Uterine smooth muscle cell (primary cell): ENCODE measurements around the gene FGF11. TPM values are rescaled to one million over a fixed set of nuclear protein-coding genes. Genes with fewer than 3 reads are reported as not detected.

Experiments
- total RNA-seq: library from RNA; depleted of rRNA; stranded (reverse); fragments of >200 nt; gene quantifications from 2 replicates; pipeline ENCODE4 v1.2.3, GENCODE V29; 2014

FGF11 gene
- total RNA-seq: 0.77 and 1.7 TPM in 2 replicates

DNA sequence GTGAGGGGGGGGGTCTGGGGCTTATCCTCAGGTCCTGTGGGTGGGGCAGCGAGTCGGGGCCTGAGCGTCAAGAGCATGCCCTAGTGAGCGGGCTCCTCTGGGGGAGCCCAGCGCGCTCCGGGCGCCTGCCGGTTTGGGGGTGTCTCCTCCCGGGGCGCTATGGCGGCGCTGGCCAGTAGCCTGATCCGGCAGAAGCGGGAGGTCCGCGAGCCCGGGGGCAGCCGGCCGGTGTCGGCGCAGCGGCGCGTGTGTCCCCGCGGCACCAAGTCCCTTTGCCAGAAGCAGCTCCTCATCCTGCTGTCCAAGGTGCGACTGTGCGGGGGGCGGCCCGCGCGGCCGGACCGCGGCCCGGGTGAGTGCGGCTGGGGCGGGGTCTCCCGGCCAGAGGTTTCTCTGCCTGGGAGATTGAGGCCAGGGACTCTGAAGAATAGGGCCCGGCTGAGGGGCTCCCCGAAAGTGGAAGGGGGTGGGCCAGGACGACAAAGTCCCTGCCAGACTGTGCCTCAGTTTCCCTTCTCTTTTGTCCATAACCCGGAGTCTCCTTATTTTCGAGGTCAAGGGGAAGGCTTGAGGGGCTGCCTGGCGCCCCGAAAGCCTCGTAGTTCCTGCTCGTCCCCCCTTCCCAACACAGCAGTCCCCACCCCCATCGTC, at the start of gene FGF11:
FGF11 (plus strand) TSS at position 51 of the 651 bp plus-strand sequence; CDS start at position 160, 109 bp downstream.

DNA sequence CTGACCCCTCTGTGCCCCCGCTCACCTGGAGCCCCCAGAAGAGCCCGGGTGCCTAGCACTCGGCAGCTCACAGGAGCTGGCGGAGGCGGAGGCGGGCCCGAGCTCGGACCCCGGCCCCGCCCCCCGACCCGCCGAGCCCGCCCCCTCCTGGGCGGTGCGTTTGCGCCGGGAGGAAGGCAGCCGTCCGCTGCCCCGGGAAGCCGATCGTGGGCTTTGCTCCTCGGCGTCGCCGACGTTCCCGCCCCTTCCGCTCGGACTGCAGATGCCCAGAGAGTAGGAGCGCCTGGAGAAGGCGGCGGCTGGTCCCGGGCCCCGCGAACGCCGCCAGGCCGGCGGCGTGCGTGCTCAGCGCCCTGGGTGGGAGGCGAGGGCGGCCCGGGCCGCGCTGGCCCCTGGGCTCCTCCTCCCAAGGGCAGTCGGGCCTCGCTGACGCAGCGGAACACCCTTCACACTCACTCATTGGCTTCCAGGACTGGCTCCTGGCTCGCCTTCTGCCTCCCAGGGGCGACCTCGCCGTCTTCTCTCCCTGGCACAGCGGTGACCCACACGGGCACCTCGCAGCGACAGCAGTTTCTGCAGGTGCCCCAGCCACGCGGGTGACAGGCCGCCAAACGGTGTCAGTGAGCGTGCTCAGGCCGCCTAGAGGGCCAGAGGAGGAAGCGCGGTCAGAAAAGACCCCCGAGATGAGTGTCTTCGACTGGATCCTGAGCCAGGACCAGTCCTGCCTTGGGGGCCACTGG, 44.7 kb upstream of the FGF11 start, which contains the start of gene PLSCR3:
PLSCR3 (minus strand) TSS at position 74 of the 740 bp plus-strand sequence. CDS start 415 bp downstream, outside the sequence.

DNA sequence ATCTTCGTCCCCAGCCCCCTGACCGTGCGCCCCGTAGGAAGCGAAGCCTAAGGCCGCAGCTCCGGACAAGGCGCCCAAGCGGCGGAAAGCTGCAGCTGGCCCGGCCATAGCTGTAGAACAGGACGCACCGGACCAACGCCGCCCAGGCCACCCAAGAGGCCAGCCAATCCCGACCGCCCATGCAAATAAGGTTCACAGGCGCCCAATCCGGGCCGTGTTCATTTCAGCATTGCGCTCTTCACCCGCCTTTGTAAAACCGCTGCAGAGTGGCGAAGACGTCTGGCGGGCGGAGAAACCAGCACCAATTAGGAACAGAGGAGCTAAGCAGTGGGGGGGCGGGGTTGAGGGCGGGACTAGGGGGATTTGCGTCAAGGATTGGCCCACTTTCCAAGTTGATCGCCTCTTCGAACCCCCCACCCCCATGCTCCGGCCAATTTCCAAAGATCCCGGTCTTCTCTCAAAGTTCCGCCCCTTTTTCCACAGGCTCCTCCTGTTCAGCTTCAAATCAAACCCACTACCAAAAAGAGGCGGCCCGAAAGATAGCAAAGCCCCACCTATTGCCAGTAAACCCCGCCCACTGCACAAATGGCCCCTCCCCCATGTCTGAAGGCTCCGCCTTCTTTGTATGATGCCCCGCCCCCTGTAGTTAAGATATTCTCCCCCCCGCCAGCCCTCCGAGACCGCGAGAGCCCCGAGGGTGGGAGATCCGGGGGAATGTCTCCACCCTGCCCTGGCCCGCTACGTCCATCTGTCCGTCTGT, 35.2 kb upstream of the FGF11 start, which contains the start of gene TMEM256:
TMEM256 (minus strand) TSS at position 121 of the 760 bp plus-strand sequence; CDS start at position 108, 13 bp downstream.

DNA sequence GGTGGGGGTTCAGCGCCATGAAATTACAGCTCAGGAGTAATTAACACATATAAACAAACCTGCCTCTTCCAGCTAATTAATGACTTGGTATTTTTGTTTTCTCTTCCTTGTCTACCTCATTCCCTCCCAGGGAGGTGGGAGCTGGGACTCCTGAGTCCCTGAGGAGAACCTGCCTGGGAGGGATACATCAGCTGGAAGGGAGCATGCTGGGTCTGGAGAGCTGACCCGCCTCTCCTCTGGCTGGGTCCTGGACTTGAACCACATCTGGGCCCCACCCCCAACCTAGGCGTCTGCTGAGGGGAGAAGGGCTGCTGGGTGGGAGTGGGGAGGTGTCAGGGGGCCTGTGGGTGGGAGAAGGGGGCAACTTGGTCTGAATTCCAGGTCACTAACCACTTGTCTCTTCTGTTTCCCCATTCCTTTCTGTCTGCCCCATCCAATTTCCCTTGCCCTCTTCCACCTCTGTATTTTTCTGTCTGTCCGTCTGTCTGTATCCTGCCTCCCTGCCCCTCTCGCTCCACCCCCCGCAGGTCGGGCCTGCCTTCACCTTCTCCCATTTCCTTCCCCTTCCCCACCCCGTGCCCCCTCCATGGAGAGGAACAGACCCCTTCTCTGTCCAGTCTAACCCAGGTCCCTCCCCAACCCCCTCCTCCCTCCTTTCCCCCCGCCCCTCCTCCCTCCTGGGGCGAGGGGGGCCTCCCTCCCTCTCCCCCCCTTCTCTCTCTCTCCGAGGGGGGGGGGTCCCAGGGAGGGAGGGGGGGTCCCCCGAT, 31.6 kb upstream of the FGF11 start, which contains the start of gene NLGN2:
NLGN2 (plus strand) TSS at position 361 of the 767 bp plus-strand sequence. CDS start 411 bp downstream, outside the sequence.

DNA sequence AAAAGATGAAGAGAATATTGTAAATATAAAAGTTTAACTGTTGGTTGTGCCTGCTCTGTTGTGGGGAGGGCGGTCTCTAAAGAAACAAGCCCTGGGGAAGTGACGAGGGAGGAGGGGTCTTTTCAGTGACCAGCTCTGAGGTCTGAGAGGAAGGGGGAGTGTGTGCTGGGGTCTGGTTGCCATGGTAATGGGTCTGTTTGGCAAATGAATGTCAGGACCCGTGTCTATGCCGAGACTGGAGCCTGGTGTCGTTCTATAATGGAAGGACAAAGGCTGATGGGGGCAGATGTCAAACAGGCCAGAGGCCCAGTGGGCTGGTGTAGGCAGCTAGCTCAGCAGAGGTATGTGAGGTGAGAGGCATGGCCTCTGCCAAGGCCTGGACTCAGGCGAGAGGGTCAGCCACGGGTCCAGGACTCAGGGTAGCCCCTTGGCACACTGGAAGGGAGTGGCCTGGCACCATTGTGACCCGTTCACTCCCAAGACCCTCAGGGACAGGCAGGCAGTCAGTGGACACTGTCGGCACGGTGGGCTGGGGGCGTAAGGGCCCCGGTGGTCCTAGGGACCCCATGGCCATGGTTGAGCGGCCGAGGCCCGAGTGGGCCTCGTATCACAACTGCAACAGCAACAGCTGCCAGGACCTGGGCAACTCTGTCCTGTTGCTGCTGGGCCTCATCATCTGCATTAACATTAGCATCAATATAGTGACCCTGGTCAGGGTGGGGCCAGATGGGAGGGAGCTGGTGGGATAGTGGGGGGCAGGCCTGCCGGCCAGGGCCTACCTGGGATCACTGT, 19.3 kb upstream of the FGF11 start, which contains the start of gene SPEM1:
SPEM1 (plus strand) TSS at position 506 of the 792 bp plus-strand sequence; CDS start at position 567, 61 bp downstream.

DNA sequence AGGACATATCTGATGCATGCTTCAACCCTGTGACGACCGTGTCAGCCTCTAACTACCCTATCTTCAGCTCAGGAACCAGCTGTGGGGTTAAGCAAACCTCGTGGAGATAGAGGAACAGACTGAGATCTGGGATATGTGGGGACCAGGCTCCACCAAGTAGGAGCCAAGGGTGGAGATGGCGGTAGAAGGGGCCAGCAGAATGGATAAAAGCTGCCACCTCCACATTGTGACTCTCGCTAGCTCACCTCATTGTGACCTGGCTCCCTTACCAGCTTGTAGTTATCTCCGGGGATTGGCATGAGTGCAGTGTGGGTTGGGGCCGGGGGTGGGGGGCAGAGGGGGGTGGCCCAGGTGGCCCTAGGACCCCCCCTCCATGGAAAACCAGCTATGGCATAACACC, 14.0 kb upstream of the FGF11 start, which contains the start of gene SPEM2:
SPEM2 (plus strand) TSS at position 301 of the 400 bp plus-strand sequence; CDS start at position 374, 73 bp downstream.

DNA sequence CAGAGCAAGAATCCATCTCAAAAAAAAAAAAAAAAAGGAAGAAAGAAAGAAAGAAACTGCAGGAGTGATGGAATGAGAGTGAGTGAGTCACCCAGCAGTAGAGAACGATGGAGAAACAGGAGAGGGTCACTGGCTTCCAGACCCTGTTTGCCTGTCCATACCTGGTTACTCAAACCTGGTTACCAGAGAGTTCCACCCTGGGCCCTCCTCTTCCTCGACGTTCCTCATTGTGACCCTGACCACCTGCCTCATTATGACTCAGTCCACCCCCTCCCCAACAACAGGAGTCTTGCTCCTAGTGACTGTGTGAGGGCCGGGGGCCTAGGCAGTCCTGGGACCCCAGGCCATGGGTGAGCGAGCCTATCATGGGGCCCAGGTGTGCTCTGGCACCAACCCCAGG, 10.8 kb upstream of the FGF11 start, which contains the start of gene SPEM3:
SPEM3 (plus strand) TSS at position 301 of the 400 bp plus-strand sequence; CDS start at position 347, 46 bp downstream.

DNA sequence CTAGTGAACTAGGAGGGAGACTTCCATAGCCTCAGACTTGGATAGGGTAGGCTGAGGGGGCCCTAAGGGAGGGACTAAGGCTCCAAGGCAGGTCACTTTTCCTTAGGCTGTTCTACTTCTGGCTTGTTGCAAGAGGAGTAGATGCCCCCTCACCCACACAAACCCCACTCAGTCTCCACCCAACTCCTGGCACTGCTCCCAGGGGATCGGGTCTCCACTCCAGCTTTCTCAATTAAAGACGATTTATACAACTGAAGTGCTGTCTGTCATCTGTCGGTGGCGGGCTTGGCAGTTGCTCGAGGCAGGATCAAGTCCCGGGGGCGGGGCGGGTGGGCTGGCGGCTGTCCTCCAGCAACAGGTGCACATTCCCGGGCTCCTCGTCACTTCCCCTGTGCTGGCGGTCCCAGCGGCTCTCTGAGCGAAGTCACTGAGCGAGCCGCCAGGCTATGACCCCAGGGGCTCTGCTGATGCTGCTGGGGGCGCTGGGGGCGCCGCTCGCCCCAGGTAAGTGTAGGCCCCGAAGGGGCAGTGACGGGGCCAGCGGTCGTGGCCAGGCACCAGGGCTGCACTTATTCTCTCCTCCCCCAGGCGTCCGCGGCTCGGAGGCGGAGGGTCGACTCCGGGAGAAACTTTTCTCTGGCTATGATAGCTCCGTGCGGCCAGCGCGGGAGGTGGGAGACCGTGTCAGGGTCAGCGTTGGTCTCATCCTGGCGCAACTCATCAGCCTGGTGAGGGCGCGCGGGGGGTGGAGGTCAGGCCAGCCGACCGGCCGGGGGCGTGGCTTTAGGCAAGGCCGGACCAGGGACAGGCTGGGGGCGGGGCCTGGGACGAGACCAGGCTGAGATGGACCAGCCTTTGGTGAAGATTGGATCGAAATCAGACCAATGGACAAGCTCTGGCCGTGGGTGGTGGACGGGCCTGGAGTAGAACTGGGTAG, 5.6 kb downstream of the FGF11 start, which contains the start of gene CHRNB1:
CHRNB1 (plus strand) TSS at position 380 of the 937 bp plus-strand sequence; CDS start at position 447, 67 bp downstream.

DNA sequence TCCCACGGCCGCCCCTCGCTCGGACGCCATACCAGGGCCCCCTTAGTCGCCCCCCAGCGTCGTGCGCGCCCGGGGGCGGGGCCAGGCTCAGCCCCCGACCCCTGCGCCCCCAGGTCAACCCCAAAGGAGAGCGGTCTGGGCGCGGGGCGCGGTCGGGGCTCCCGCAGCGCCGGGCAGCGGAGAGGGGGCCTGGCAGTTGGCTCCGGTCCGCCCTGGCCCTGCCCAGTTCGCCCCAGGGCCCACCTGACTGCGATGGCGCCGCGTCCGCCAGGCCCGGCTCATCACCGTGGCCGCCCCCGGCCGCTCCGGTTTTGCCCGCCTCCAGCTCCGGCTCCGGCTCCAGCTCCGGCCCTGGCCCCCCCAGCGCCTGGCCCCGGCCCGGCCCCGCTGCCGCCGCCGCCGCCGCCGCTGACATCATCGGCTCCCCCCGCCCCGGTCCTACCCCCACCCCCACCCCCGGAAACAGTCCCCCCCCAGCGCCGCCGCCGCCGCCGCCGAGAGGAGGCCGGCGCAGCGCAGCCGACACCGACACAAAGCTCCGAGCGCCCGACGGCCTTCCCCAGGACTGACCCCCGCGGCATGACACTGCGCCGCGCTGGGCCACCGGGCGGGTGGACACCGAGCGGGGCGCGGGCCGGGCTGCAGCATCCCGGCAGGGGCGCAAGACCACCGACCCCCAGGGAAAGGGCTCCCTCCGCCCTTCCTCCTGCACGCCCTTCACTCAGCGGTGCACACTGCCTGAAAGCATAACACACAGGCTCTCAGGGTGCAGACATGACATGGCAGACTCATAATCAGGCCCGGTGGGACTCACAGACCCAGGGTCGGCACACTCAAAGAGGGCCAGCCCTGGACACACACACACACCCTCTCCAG, 40.1 kb downstream of the FGF11 start, which contains the start of gene ZBTB4:
ZBTB4 (minus strand) TSS at position 419 of the 876 bp plus-strand sequence. CDS start 12,830 bp downstream, outside the sequence.

DNA sequence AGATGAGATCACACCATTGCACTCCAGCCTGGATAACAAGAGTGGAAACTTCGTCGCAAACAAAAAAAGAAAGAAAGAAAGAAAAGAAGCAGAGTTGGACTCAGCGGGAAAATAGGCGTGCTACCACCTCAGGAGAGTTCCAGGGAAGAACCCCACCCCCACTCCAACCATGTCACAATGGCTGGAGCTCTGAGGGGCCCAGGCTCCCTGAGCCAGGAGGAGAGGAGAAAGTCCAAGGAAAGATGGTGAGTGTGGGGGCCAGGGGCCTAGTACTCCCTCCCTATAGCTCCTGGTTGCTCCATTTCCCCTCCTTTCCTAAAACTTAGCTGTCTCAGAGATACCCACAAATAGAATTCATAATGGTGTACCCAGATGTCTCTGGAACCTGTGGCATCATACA, 42.0 kb downstream of the FGF11 start, which contains the start of gene SLC35G6:
SLC35G6 (plus strand) TSS at position 172 of the 400 bp plus-strand sequence; CDS start at position 243, 71 bp downstream.

DNA sequence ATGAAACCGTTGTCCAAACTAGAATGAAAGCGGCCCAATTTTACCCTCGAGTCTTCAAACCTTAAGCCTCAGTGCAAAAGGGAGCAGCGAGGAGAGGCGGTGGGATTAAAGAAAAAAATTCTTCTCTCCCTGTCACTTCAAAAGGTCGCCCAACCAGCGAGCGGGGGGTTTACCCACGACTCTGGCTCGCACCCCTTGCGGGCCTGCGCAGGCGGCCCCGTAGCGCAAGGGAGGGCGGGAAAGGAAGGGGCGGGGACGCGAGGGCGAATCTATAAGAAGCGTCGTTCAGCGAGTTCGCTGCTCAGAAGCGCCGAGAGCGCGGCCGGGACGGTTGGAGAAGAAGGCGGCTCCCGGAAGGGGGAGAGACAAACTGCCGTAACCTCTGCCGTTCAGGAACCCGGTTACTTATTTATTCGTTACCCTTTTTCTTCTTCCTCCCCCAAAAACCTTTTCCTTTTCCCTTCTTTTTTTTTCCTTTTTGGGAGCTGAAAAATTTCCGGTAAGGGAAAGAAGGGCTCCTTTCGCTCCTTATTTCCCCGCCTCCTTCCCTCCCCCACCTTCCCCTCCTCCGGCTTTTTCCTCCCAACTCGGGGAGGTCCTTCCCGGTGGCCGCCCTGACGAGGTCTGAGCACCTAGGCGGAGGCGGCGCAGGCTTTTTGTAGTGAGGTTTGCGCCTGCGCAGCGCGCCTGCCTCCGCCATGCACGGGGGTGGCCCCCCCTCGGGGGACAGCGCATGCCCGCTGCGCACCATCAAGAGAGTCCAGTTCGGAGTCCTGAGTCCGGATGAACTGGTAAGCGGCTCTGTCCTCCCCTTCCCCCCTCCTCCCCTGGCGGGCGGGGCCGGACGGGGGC, 45.0 kb downstream of the FGF11 start, which contains the start of gene POLR2A:
POLR2A (plus strand) TSS at position 300 of the 852 bp plus-strand sequence.

Other genes starting within 250 kb of the FGF11 start
- gene DLG4, start 219.7 kb upstream of the FGF11 start, total RNA-seq: 15.9 and 19.2 TPM in 2 replicates
- 162 and 238 TPM in 2 replicates for gene ACADVL, start 219.6 kb upstream of the FGF11 start, total RNA-seq
- gene DVL2, start 205.0 kb upstream of the FGF11 start, total RNA-seq: 95.3 and 99.5 TPM in 2 replicates
- 42.5 and 45.5 TPM in 2 replicates for gene PHF23, start 200.1 kb upstream of the FGF11 start, total RNA-seq
- 74.6 and 149 TPM in 2 replicates for gene GABARAP, start 197.1 kb upstream of the FGF11 start, total RNA-seq
- 25.7 and 27.9 TPM in 2 replicates for gene CTDNEP1, start 187.8 kb upstream of the FGF11 start, total RNA-seq
- gene ELP5, start 187.3 kb upstream of the FGF11 start, total RNA-seq: 33.0 and 35.5 TPM in 2 replicates
- gene CLDN7, start 177.0 kb upstream of the FGF11 start, total RNA-seq: 2.1 and 4.5 TPM in 2 replicates
- gene SLC2A4, start 157.8 kb upstream of the FGF11 start, total RNA-seq: under 0.01 TPM in 2 replicates
- gene YBX2, start 144.9 kb upstream of the FGF11 start, total RNA-seq: under 0.01 TPM in 2 replicates
- 450 and 1,318 TPM in 2 replicates for gene EIF5A, start 131.9 kb upstream of the FGF11 start, total RNA-seq
- 34.6 and 43.2 TPM in 2 replicates for gene GPS2, start 124.2 kb upstream of the FGF11 start, total RNA-seq
- 24.0 and 32.6 TPM in 2 replicates for gene NEURL4, start 110.2 kb upstream of the FGF11 start, total RNA-seq
- gene ACAP1, start 103.0 kb upstream of the FGF11 start, total RNA-seq: 2.4 and 5.7 TPM in 2 replicates
- gene KCTD11, start 87.3 kb upstream of the FGF11 start, total RNA-seq: 6.5 and 9.4 TPM in 2 replicates
- gene TMEM95, start 84.4 kb upstream of the FGF11 start, total RNA-seq: not detected in 2 replicates
- under 0.01 and 0.66 TPM in 2 replicates for gene TNK1, start 58.4 kb upstream of the FGF11 start, total RNA-seq
- gene PLSCR3, start 45.0 kb upstream of the FGF11 start, total RNA-seq: 11.4 and 20.5 TPM in 2 replicates
- gene TMEM256, start 35.4 kb upstream of the FGF11 start, total RNA-seq: 69.7 and 102 TPM in 2 replicates
- gene NLGN2, start 31.7 kb upstream of the FGF11 start, total RNA-seq: 8.2 and 10.7 TPM in 2 replicates
- not detected in 2 replicates for gene SPEM1, start 19.2 kb upstream of the FGF11 start, total RNA-seq
- gene SPEM2, start 13.9 kb upstream of the FGF11 start, total RNA-seq: not detected in 2 replicates
- not detected in 2 replicates for gene SPEM3, start 10.7 kb upstream of the FGF11 start, total RNA-seq
- 1.2 and 2.2 TPM in 2 replicates for gene TMEM102, start 4.1 kb upstream of the FGF11 start, total RNA-seq
- gene CHRNB1, start 5.5 kb downstream of the FGF11 start, total RNA-seq: 3.4 and 6.6 TPM in 2 replicates
- gene ZBTB4, start 40.1 kb downstream of the FGF11 start, total RNA-seq: 14.8 and 24.1 TPM in 2 replicates
- not detected in 2 replicates for gene SLC35G6, start 41.9 kb downstream of the FGF11 start, total RNA-seq
- gene POLR2A, start 44.9 kb downstream of the FGF11 start, total RNA-seq: 90.6 and 114 TPM in 2 replicates
- 6.1 and 10.0 TPM in 2 replicates for gene TNFSF12, start 109.5 kb downstream of the FGF11 start, total RNA-seq
- gene TNFSF13, start 119.2 kb downstream of the FGF11 start, total RNA-seq: 0.44 and 0.75 TPM in 2 replicates
- 73.1 and 83.8 TPM in 2 replicates for gene SENP3, start 122.4 kb downstream of the FGF11 start, total RNA-seq
- 12.8 and 16.2 TPM in 2 replicates for gene CD68, start 140.1 kb downstream of the FGF11 start, total RNA-seq
- 77.5 and 140 TPM in 2 replicates for gene MPDU1, start 144.3 kb downstream of the FGF11 start, total RNA-seq
- 0.12 and 0.33 TPM in 2 replicates for gene SOX15, start 150.6 kb downstream of the FGF11 start, total RNA-seq
- 62.0 and 65.4 TPM in 2 replicates for gene FXR2, start 175.4 kb downstream of the FGF11 start, total RNA-seq
- 30.0 and 43.9 TPM in 2 replicates for gene SAT2, start 188.3 kb downstream of the FGF11 start, total RNA-seq
- 0.11 and 0.37 TPM in 2 replicates for gene SHBG, start 190.6 kb downstream of the FGF11 start, total RNA-seq
- not detected in 2 replicates for gene ATP1B2, start 211.4 kb downstream of the FGF11 start, total RNA-seq
- 14.9 and 23.9 TPM in 2 replicates for gene TP53, start 248.0 kb downstream of the FGF11 start, total RNA-seq
- gene WRAP53, start 249.0 kb downstream of the FGF11 start, total RNA-seq: 4.6 and 9.8 TPM in 2 replicates